GM19438 (cell line): ENCODE data around the gene TTF1.
A peak's percentile ranks its signal among the peaks of the same experiment; 100 is the strongest.

Experiments
- ATAC-seq: cut with Tn5 transposase; IDR thresholded peaks from one replicate; pipeline ENCODE4 v1.9.1; 2021; ENCODE audit warnings: low read depth; ENCODE audit not compliant: unreplicated experiment

Gene TTF1

GRCh38 chr9:132367613-132368313, 38.9 kb downstream of the TTF1 start:
- no peak for ATAC-seq

- no peak for ATAC-seq
Observed at GRCh38 chr9:132366481-132366880, 40.2 kb downstream of the TTF1 start.

GRCh38 chr9:132365986-132366385, 40.7 kb downstream of the TTF1 start:
- no peak for ATAC-seq

GRCh38 chr9:132364068-132364467, 42.6 kb downstream of the TTF1 start:
- ATAC-seq = no peak

- no peak for ATAC-seq
Observed at GRCh38 chr9:132357764-132358163, 48.9 kb downstream of the TTF1 start.

- no peak for ATAC-seq
Observed at GRCh38 chr9:132356324-132356924, 50.2 kb downstream of the TTF1 start.

- ATAC-seq = peak; percentile 85
Observed at GRCh38 chr9:132354637-132355355, 51.8 kb downstream of the TTF1 start, which contains the start of gene SETX. TSS of gene SETX (minus strand) at chr9:132354986. CDS start at chr9:132349428, 5,558 bp downstream.

- ATAC-seq = no peak
Observed at GRCh38 chr9:132351404-132352045, 55.1 kb downstream of the TTF1 start.

GRCh38 chr9:132350861-132351315, 55.8 kb downstream of the TTF1 start:
- no peak for ATAC-seq

- no peak for ATAC-seq
Observed at GRCh38 chr9:132348676-132349075, 58.0 kb downstream of the TTF1 start.

- no peak for ATAC-seq
Observed at GRCh38 chr9:132346177-132346576, 60.5 kb downstream of the TTF1 start.

- ATAC-seq = no peak
Observed at GRCh38 chr9:132341177-132341840, 65.3 kb downstream of the TTF1 start.

GRCh38 chr9:132334364-132334763, 72.3 kb downstream of the TTF1 start:
- no peak for ATAC-seq

- no peak for ATAC-seq
Observed at GRCh38 chr9:132333556-132333955, 73.1 kb downstream of the TTF1 start.

GRCh38 chr9:132328580-132328979, 78.1 kb downstream of the TTF1 start:
- no peak for ATAC-seq

- ATAC-seq = no peak
Observed at GRCh38 chr9:132327537-132327936, 79.1 kb downstream of the TTF1 start.
